Measurements from ENCODE around the gene PRR35. TPM values are rescaled to one million over a fixed set of nuclear protein-coding genes. Genes with fewer than 3 reads are reported as not detected.

PRR35 gene
- total RNA-seq, 3 donors from 2014 or later, result 0.08 to 0.11 (median 0.10) TPM

GRCh38 chr16:583815-584591, 23.8 kb downstream of the PRR35 start:
- peaks cover 4% of the 10 kb centered on the region for H3K4me1 Mint-ChIP-seq (ENCODE audit: low read depth)
- DNase-seq (no peak), ATAC-seq (no peak)
- H3K9me3 Mint-ChIP-seq, result no peaks in the 10 kb centered on the region
- H3K4me3 Mint-ChIP-seq, result no peak overlapping the region
- H3K36me3 Mint-ChIP-seq (ENCODE audit: insufficient read depth), result no peaks in the 10 kb centered on the region
- no peaks in the 10 kb centered on the region for H3K27me3 Mint-ChIP-seq (ENCODE audit: low read depth)

GRCh38 chr16:585351-585750, 25.2 kb downstream of the PRR35 start:
- H3K4me1 Mint-ChIP-seq (ENCODE audit: low read depth), result peaks cover 4% of the 10 kb centered on the region
- H3K9me3 Mint-ChIP-seq, result no peaks in the 10 kb centered on the region
- H3K36me3 Mint-ChIP-seq (ENCODE audit: insufficient read depth), result no peaks in the 10 kb centered on the region
- no peaks in the 10 kb centered on the region for H3K27me3 Mint-ChIP-seq (ENCODE audit: low read depth)
- ATAC-seq (no peak), DNase-seq (no peak)
- no peak overlapping the region for H3K4me3 Mint-ChIP-seq

- Mint-ChIP-seq H3K4me3 (no peak overlapping the region), H3K9me3 (no peaks in the 10 kb centered on the region), H3K4me1 (ENCODE audit: low read depth) (peaks cover 10% of the 10 kb centered on the region), H3K36me3 (ENCODE audit: insufficient read depth) (no peaks in the 10 kb centered on the region), H3K27me3 (ENCODE audit: low read depth) (no peaks in the 10 kb centered on the region)
- ATAC-seq (no peak), DNase-seq (no peak)
Observed at GRCh38 chr16:586047-586644, 26.0 kb downstream of the PRR35 start.

GRCh38 chr16:586645-587590, 26.7 kb downstream of the PRR35 start:
- ATAC-seq (no peak), DNase-seq (no peak)
- no peaks in the 10 kb centered on the region for H3K36me3 Mint-ChIP-seq (ENCODE audit: insufficient read depth)
- H3K4me3 Mint-ChIP-seq, result peak overlapping the region; percentile 96
- no peaks in the 10 kb centered on the region for H3K9me3 Mint-ChIP-seq
- H3K4me1 Mint-ChIP-seq (ENCODE audit: low read depth), result peaks cover 17% of the 10 kb centered on the region
- no peaks in the 10 kb centered on the region for H3K27me3 Mint-ChIP-seq (ENCODE audit: low read depth)

GRCh38 chr16:588639-588888, 28.4 kb downstream of the PRR35 start:
- Mint-ChIP-seq H3K4me1 (ENCODE audit: low read depth) (peaks cover 24% of the 10 kb centered on the region), H3K4me3 (peak overlapping the region; percentile 96), H3K36me3 (ENCODE audit: insufficient read depth) (peaks cover under 1% of the 10 kb centered on the region), H3K27me3 (ENCODE audit: low read depth) (no peaks in the 10 kb centered on the region), H3K9me3 (no peaks in the 10 kb centered on the region)
- ATAC-seq (peak; percentile 31 to 36), DNase-seq (no peak)

GRCh38 chr16:588889-589657, 28.9 kb downstream of the PRR35 start:
- DNase-seq (peak; percentile 97), ATAC-seq (peak; percentile 75 to 76)
- no peaks in the 10 kb centered on the region for H3K9me3 Mint-ChIP-seq
- H3K36me3 Mint-ChIP-seq (ENCODE audit: insufficient read depth), result peaks cover 3% of the 10 kb centered on the region
- peak overlapping the region; percentile 96 for H3K4me3 Mint-ChIP-seq
- H3K27me3 Mint-ChIP-seq (ENCODE audit: low read depth), result no peaks in the 10 kb centered on the region
- peaks cover 26% of the 10 kb centered on the region for H3K4me1 Mint-ChIP-seq (ENCODE audit: low read depth)

GRCh38 chr16:589658-590187, 29.5 kb downstream of the PRR35 start, which contains the start of gene RAB40C:
Gene RAB40C, plus strand, starts transcription at chr16:590066. Its CDS starts 226 bp downstream, at chr16:590292.
- Mint-ChIP-seq H3K36me3 (ENCODE audit: insufficient read depth) (peaks cover 3% of the 10 kb centered on the region), H3K4me3 (peak within 1 kb of the TSS; percentile 88), H3K27me3 (ENCODE audit: low read depth) (no peaks in the 10 kb centered on the region), H3K9me3 (no peaks in the 10 kb centered on the region), H3K4me1 (ENCODE audit: low read depth) (peaks cover 28% of the 10 kb centered on the region)
- DNase-seq, result peak; percentile 99
- peak; percentile 81 to 83 for ATAC-seq

- Mint-ChIP-seq H3K9me3 (no peaks in the 10 kb centered on the region), H3K4me3 (peak overlapping the region; percentile 85), H3K27me3 (ENCODE audit: low read depth) (no peaks in the 10 kb centered on the region), H3K36me3 (ENCODE audit: insufficient read depth) (peaks cover 3% of the 10 kb centered on the region), H3K4me1 (ENCODE audit: low read depth) (peaks cover 28% of the 10 kb centered on the region)
- no peak for DNase-seq
- ATAC-seq, result no peak
Observed at GRCh38 chr16:590188-590814, 30.1 kb downstream of the PRR35 start.

GRCh38 chr16:590815-591200, 30.6 kb downstream of the PRR35 start:
- Mint-ChIP-seq H3K36me3 (ENCODE audit: insufficient read depth) (peaks cover 3% of the 10 kb centered on the region), H3K4me3 (peak overlapping the region; percentile 85), H3K9me3 (no peaks in the 10 kb centered on the region), H3K27me3 (ENCODE audit: low read depth) (no peaks in the 10 kb centered on the region), H3K4me1 (ENCODE audit: low read depth) (peaks cover 28% of the 10 kb centered on the region)
- DNase-seq (no peak), ATAC-seq (no peak)

- H3K36me3 Mint-ChIP-seq (ENCODE audit: insufficient read depth), result peaks cover 3% of the 10 kb centered on the region
- H3K9me3 Mint-ChIP-seq, result no peaks in the 10 kb centered on the region
- ATAC-seq, result no peak
- peak overlapping the region; percentile 85 for H3K4me3 Mint-ChIP-seq
- H3K4me1 Mint-ChIP-seq (ENCODE audit: low read depth), result peaks cover 30% of the 10 kb centered on the region
- DNase-seq, result no peak
- H3K27me3 Mint-ChIP-seq (ENCODE audit: low read depth), result no peaks in the 10 kb centered on the region
Observed at GRCh38 chr16:591231-591630, 31.0 kb downstream of the PRR35 start.

- Mint-ChIP-seq H3K36me3 (ENCODE audit: insufficient read depth) (peaks cover 5% of the 10 kb centered on the region), H3K4me3 (peak overlapping the region; percentile 85)
- ATAC-seq, result no peak
Observed at GRCh38 chr16:591892-592517, 31.8 kb downstream of the PRR35 start.

GRCh38 chr16:592518-593306, 32.5 kb downstream of the PRR35 start:
- H3K27me3 Mint-ChIP-seq (ENCODE audit: low read depth), result no peaks in the 10 kb centered on the region
- H3K4me3 Mint-ChIP-seq, result no peak overlapping the region
- ATAC-seq (no peak), DNase-seq (no peak)
- H3K9me3 Mint-ChIP-seq, result no peaks in the 10 kb centered on the region
- H3K4me1 Mint-ChIP-seq (ENCODE audit: low read depth), result peaks cover 30% of the 10 kb centered on the region
- peaks cover 5% of the 10 kb centered on the region for H3K36me3 Mint-ChIP-seq (ENCODE audit: insufficient read depth)

More at GRCh38 chr16:591892-592517, 31.8 kb downstream of the PRR35 start:
- peaks cover 32% of the 10 kb centered on the region for H3K4me1 Mint-ChIP-seq (ENCODE audit: low read depth)
- no peaks in the 10 kb centered on the region for H3K9me3 Mint-ChIP-seq
- H3K27me3 Mint-ChIP-seq (ENCODE audit: low read depth), result no peaks in the 10 kb centered on the region
- no peak for DNase-seq

All from activated T-cell treated with anti-CD3 and anti-CD28 coated beads, Interleukin-2, amount 50 U/mL, for 4 hours (primary cell).